Stimulated activated effector memory CD8-positive, alpha-beta T cell treated with anti-CD3 and anti-CD28 coated beads, Interleukin-12 subunit alpha, Interleukin-12 subunit beta, amount 100 ng/mL, for 72 hours (primary cell): ENCODE measurements around the gene GGA3.
"Not testable (repeated sequence)": the region's sequence is repeated elsewhere in the genome, so short reads cannot be mapped to it uniquely, and the experiment has no call there.

Source experiments
- ATAC-seq: fragments of 150-1000 bp; cut with Tn5 transposase; 2 replicates; pipeline ENCODE4 v1.10.0; 2021
- DNase-seq, 2 donors: peaks; one replicate each; pipeline ENCODE4 v3.0.0; 2021 to 2022; ENCODE audit warnings: low spot score in 2 of 2
- H3K27ac Mint-ChIP-seq: one replicate; pipeline ENCODE4 v1.8.0; 2022; ENCODE audit warnings: mild to moderate bottlenecking, mixed read lengths
- H3K36me3 Mint-ChIP-seq: one replicate; pipeline ENCODE4 v1.8.0; 2022; ENCODE audit warnings: mild to moderate bottlenecking, mixed read lengths
- H3K4me1 Mint-ChIP-seq: one replicate; pipeline ENCODE4 v1.8.0; 2022; ENCODE audit warnings: mixed read lengths
- H3K4me3 Mint-ChIP-seq: one replicate; pipeline ENCODE4 v1.8.0; 2022; ENCODE audit warnings: mild to moderate bottlenecking, mixed read lengths
- H3K9me3 Mint-ChIP-seq: one replicate; pipeline ENCODE4 v1.8.0; 2022; ENCODE audit warnings: mixed read lengths

GGA3 gene, protein sequence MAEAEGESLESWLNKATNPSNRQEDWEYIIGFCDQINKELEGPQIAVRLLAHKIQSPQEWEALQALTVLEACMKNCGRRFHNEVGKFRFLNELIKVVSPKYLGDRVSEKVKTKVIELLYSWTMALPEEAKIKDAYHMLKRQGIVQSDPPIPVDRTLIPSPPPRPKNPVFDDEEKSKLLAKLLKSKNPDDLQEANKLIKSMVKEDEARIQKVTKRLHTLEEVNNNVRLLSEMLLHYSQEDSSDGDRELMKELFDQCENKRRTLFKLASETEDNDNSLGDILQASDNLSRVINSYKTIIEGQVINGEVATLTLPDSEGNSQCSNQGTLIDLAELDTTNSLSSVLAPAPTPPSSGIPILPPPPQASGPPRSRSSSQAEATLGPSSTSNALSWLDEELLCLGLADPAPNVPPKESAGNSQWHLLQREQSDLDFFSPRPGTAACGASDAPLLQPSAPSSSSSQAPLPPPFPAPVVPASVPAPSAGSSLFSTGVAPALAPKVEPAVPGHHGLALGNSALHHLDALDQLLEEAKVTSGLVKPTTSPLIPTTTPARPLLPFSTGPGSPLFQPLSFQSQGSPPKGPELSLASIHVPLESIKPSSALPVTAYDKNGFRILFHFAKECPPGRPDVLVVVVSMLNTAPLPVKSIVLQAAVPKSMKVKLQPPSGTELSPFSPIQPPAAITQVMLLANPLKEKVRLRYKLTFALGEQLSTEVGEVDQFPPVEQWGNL

DNA sequence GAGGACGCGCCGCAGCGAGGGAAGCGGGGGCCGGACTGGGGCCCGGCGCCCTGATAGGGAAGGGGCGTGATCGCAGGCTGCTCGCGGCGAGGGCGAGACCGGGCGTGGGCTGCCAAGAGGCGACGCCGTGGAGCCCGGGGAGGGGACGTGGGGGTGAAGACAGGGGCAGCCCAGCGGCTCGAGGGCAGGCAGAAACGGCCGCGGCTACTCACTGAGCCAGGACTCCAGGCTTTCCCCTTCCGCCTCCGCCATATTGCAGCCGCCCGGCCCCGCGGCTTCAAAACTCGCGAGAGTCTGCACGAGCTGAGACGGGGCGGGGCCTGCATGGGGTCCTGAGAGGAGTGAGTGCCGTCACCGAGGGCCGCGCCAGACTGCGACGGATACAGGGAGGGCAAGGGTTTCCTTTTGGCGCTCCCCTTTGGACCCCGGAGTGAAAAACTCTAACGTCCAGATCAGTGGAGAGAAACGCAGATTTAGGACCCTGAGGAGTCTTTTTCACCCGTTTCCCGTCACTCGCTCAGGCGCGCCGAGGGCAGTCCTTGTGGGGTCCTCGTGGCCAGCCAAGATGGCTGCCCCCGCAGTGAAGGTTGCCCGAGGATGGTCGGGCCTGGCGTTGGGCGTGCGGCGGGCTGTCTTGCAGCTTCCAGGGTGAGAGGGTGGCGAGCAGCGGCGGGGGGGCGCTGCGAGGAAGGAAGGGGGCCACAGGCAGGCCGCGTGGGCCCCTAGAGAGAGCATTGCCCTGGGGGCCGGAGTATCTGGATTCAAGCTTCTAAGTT, at the start of gene GGA3, which contains the start of gene MRPS7:
GGA3 (minus strand) TSS at position 271 of the 776 bp plus-strand sequence; CDS start at position 252, 19 bp downstream.
MRPS7 (plus strand) TSS at position 544 of the 776 bp plus-strand sequence; CDS start at position 566, 22 bp downstream.
- DNase-seq (peak; percentile 96 to 98), ATAC-seq (peak; percentile 94)
- peak within 1 kb of the TSS; percentile 100 for H3K27ac Mint-ChIP-seq
- peaks cover 44% of the 10 kb centered on the region for H3K4me1 Mint-ChIP-seq
- H3K36me3 Mint-ChIP-seq, result peaks cover 59% of the 10 kb centered on the region
- H3K4me3 Mint-ChIP-seq, result peak within 1 kb of the TSS; percentile 97
- H3K9me3 Mint-ChIP-seq, result no peaks in the 10 kb centered on the region

DNA sequence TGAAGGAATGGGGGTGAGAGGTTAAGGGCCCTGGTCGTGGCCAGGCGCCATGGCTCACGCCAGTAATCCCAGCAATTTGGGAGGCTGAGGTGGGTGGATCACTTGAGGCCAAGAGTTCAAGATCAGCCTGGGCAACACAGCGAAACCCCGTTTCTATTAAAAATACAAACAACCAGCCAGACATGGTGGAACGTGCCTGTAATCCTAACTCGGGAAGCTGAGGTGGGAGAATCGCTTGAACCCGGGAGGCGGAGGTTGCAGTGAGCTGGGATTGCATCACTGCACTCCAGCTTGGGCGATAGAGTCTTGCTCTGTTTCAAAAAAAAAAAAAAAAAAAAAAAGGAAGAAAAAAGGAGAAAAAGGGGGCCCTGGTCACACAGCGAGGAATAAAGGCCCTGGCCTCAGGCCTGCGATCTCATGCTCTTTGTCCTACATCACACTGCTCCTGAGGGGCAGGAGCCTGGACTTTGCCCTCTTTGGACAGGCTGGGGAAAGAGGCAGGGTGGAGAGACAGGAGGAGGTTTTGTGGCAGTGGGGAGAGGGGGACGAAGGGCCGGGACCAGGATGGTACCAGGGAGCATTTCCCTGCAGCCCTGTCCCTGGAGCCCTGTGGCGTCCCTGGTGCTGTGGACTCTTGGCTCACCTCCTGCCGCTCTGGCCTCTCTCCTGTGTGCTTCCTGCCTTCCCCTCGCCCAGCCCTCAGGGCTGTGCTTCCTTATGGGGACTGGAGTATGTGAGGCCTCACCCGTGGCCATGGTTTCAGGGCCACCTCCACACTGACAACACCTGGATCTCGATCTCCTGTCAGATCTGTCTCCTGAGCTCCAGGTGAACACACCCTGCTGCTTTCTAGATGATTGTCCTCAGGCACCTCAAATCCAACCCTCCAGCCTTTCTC, 47.6 kb upstream of the GGA3 start:
- DNase-seq (no peak), ATAC-seq (peak; percentile 29)
- Mint-ChIP-seq H3K4me3 (no peak overlapping the region), H3K36me3 (peaks cover 4% of the 10 kb centered on the region), H3K4me1 (peaks cover 11% of the 10 kb centered on the region), H3K27ac (no peak overlapping the region), H3K9me3 (no peaks in the 10 kb centered on the region)

DNA sequence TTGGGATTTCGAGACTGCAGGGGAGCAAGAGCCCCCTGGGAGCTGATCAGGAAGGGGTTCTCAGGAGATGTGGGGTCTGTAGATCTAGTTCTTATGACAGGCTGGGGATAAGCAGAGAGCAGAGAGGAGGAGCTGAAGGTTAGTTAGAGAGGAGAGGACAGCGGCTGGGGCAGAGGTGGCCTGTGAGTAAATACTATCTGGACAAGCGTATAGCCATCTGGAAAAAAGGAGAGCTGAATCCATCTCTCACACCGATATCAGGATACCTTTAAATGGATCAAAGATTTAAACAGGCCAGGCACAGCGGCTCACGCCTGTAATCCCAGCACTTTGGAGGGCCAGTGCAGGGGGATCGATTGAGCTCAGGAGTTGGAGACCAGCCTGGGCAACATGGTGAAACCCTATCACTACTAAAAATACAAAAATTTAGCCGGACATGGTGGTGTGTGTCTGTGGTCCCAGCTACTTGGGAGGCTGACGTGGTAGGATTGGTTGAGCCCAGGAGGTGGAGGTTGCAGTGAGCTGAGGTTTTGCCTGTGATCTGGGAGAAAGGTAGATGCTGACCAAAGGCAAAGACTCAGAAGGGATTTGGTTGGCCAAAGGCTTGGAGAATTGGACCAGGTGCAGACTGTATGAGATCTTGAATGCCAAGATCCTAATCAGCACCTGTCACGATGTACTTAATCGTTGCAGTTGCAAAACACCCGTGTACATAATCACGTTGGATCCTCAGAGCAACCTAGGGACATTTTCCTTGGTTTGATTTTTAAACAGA, 46.7 kb upstream of the GGA3 start:
- peak overlapping the region; percentile 82 for H3K27ac Mint-ChIP-seq

DNA sequence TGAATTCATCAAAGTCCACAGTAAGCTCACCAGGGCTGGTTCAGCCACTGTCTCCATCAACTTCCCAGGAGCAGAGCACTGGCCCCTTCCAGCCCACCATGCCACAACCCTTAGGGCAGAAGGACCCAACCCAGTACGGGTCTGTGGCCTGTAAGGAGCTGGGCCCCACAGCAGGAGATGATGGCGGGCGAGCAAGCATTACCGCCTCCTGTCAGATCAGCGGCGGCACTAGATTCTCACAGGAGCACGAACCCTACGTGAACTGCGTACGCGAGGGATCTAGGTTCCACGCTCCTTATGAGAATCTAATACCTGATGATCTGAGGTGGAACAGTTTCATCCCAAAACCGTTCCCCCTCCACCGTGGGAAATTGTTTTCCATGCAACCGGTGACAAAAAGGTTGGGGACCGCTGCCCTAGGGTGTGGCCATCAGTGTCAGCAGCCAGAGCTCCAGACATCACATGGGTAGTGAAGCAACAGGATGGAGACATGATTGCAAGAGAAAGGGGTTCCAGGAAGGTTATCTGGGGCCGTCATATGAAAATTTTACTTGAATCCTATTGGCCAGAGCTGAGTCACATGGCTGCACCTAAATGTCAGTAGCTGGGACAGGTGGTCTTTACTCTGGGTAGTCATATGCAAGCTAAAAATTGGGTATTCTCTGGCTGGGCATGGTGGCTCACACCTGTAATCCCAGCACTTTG, 40.2 kb upstream of the GGA3 start:
- peaks cover 10% of the 10 kb centered on the region for H3K36me3 Mint-ChIP-seq
- no peak overlapping the region for H3K4me3 Mint-ChIP-seq
- ATAC-seq (no peak), DNase-seq (no peak)
- no peaks in the 10 kb centered on the region for H3K4me1 Mint-ChIP-seq
- H3K9me3 Mint-ChIP-seq, result no peaks in the 10 kb centered on the region
- H3K27ac Mint-ChIP-seq, result no peak overlapping the region

More for the DNA sequence above, 46.7 kb upstream of the GGA3 start:
- ATAC-seq (no peak), DNase-seq (no peak)
- Mint-ChIP-seq H3K36me3 (no peaks in the 10 kb centered on the region), H3K9me3 (no peaks in the 10 kb centered on the region), H3K4me3 (no peak overlapping the region), H3K4me1 (peaks cover 5% of the 10 kb centered on the region)

DNA sequence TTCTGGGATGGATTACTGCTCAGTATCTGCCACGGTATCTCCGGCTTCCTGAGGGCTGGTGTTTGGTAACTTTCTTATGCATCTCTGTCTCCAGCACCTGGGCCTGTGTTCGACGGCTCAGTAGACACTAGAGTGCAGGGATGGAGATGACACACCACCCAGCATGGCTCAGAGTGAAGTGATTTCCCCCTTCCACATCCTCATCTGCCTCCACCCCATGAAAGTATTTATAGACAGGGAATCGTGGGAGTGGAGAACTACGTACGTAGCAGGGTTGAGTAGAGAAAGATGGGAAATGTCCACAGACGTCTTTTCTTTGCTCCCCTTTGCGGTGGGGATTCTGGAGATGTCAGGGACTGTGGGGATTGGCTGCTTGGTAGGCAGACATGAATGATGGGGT, 39.6 kb upstream of the GGA3 start:
- DNase-seq, result no peak
- Mint-ChIP-seq H3K36me3 (peaks cover 10% of the 10 kb centered on the region), H3K4me1 (peaks cover under 1% of the 10 kb centered on the region), H3K4me3 (no peak overlapping the region), H3K27ac (no peak overlapping the region), H3K9me3 (no peaks in the 10 kb centered on the region)
- ATAC-seq, result no peak

DNA sequence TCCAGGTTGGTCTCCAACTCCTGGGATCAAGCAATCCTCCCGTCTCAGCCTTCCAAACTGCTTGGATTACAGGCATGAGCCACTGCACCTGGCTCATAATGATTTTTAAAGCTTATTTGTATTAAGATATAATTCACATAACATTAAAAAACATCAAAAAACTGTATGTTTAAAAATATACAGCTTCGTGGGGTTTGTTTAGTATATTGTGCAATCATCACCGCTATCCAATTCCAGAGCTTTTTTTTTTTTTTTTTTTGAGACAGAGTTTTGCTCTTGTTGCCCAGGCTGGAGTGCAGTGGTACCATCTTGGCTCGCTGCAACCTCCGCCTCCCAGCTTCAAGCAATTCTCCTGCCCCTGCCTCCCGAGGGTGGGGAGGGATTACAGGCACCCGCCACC, 38.9 kb upstream of the GGA3 start:
- Mint-ChIP-seq H3K36me3 (peaks cover 10% of the 10 kb centered on the region), H3K27ac (no peak overlapping the region), H3K4me1 (peaks cover 8% of the 10 kb centered on the region), H3K4me3 (no peak overlapping the region), H3K9me3 (no peaks in the 10 kb centered on the region)
- ATAC-seq, result no peak
- DNase-seq, result no peak

DNA sequence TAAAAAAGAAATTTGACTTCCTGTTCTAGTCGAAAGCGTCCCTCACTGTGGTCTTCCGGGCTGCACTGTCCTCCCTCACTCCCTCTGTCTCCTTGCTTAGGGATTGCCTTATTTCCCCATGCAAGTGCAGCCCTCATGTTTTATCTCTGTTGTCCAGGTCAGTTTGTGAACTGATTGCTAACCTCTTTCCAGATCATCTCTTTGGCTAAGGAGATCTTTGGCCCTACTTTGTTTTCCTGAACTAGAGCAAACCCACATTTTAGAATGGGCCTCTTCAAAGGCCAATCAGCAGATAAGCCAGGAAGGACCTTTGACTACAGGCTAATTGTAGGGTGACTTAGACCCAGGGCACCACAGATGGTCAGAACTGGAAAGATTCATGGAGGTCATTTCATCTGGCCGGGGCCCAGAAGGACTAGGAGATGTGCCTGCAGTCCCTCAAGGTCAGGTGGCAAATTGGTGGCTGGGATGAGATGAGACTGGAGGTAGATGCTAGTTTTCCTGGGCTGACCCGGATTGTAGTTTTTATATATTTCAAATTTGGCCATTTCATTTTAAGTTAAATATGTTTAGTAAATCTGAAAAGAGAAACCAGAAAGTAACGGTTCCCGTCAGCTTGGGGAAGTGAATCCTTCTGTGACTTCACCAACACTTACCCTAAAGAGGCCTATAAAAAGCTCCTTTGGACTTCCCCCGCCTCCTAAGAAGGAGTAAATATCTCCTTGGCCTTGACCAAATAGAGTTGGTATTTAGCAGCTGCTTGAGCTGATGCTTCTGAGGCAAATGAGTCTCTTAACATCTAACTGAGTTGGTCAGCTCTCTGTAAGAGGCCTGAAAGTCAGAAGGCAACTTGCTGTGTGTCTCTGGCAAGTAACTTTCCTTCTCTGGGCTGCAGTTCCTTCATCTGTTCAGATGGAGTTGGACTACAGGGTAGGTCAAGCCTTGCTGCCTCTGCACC, 34.1 kb upstream of the GGA3 start:
- Mint-ChIP-seq H3K4me1 (peaks cover 19% of the 10 kb centered on the region), H3K36me3 (peaks cover 10% of the 10 kb centered on the region), H3K4me3 (peak overlapping the region; percentile 47), H3K27ac (peak overlapping the region; percentile 92), H3K9me3 (no peaks in the 10 kb centered on the region)
- DNase-seq (peak; percentile 16 to 77), ATAC-seq (peak; percentile 85)

DNA sequence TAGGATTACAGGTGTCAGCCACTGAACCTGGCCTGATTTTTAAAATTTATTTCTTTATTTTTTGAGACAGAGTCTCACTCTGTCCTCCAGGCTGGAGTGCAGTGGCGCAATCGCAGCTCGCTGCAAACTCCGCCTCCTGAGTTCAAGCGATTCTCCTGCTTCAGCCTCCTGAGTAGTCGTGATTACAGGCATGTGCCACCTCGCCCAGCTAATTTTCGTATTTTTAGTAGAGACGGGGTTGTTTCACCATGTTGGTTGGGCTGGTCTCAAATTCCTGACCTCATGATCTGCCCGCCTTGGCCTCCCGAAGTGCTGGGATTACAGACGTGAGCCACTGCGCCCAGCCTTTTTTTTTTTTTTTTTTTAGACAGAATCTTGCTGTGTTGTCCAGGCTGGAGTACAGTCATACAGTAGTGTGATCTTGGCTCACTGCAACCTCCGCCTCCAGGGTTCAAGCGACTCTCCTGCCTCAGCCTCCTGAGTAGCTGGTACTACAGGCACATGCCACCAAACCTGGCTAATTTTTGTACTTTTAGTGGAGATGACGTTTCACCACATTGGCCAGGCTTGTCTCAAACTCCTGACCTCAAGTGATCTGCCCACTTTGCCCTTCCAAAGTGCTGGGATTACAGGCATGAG, 31.5 kb upstream of the GGA3 start:
- ATAC-seq, H3K4me3 Mint-ChIP-seq: not testable (repeated sequence)
- peaks cover 17% of the 10 kb centered on the region for H3K36me3 Mint-ChIP-seq

DNA sequence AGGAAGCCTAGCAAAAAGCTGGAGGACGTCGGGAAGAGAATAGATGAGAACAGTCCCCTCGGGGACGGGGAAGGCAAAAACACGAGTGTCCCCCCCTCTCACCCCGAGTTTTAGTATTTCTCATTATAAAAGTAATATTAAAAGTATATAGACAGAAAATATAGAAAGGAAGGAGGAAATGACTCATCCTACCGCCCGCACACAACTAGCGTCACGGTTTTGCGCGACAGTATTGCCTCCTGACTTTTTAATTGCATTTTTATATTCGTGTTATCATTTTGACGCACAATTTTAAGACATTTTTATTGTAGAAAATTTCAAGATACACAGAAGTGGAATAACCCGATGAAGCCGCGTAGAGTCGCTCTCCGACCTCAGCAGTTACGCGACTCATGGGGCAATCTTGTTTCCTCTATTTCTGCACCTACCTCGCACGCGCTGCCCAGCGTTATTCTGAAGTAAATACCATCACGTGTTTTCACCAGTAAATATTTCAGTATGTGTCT, 28.5 kb upstream of the GGA3 start:
- Mint-ChIP-seq H3K9me3 (no peaks in the 10 kb centered on the region), H3K4me3 (peak overlapping the region; percentile 95), H3K4me1 (peaks cover 27% of the 10 kb centered on the region), H3K27ac (peak overlapping the region; percentile 99), H3K36me3 (peaks cover 37% of the 10 kb centered on the region)
- no peak for DNase-seq
- peak; percentile 14 for ATAC-seq

More for the DNA sequence above, 31.5 kb upstream of the GGA3 start:
- Mint-ChIP-seq H3K4me1 (peaks cover 32% of the 10 kb centered on the region), H3K27ac (peak overlapping the region; percentile 45)
- not testable (repeated sequence) for DNase-seq, H3K9me3 Mint-ChIP-seq

DNA sequence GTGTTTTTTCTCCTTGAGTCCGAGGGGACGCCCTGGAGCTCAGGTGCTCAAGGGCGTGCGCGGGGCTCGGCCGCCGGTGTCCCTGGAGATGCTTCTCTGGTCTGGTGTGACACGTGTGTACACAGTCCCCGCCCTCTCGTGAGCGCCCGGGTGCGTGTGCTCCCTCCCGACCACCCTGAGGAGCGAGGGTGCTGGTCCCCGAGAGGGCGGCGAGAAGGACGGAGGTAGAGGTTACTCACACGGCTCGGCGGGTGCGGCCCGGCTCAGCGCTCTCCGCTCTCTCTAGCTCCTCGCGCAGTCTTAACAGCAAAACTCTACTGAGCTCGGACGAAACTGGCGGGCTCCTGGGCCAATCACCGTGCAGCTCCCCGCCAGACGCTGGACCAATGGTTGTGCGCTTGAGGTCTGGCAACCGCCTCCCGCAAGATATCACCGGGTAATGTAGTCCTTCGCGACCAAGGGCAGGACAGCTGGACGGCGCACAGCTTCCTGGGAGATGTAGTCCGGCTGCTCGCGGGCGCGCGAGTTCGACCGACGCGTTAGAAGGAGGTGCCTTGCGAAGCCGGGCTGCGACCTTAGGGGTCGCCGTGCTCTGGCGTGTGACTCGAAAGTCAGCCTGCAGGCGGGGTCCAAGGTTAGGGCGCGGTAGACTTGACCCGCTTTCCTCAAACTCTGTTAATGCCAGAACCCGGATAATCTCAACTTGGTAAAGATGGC, 27.9 kb upstream of the GGA3 start, which contains the start of gene SLC25A19:
SLC25A19 (minus strand) TSS at position 319 of the 717 bp plus-strand sequence. CDS start 2,669 bp downstream, outside the sequence.
- Mint-ChIP-seq H3K9me3 (no peaks in the 10 kb centered on the region), H3K36me3 (peaks cover 43% of the 10 kb centered on the region), H3K4me3 (peak within 1 kb of the TSS; percentile 95), H3K27ac (peak within 1 kb of the TSS; percentile 99), H3K4me1 (peaks cover 26% of the 10 kb centered on the region)
- peak; percentile 96 for ATAC-seq
- peak; percentile 87 to 98 for DNase-seq

DNA sequence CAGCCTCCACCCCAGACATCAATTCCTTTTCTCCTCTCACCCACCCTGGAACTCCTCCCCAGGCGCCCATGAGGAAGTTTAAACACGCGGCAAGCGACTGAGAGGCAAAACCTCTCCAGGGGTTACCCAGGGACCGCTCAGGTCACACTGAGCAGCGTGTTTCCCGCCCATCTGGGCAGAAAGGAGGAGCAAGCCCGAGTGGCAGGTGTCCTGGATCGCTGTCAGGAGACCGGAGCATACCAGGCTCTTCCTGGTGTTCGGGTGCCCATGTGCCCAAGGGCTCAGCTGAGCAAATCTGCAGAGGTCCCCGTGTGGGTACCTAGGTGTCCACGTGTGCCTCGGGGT, 27.3 kb upstream of the GGA3 start:
- Mint-ChIP-seq H3K36me3 (peaks cover 48% of the 10 kb centered on the region), H3K4me1 (peaks cover 26% of the 10 kb centered on the region), H3K9me3 (no peaks in the 10 kb centered on the region), H3K4me3 (peak overlapping the region; percentile 95), H3K27ac (peak overlapping the region; percentile 99)
- ATAC-seq, result peak; percentile 33
- DNase-seq, result no peak
